HFF-Myc (cell line): ENCODE data around the gene ANO7.

Experiments
- DNase-seq: peaks from one replicate; pipeline ENCODE4 v3.0.0-alpha.2; 2011; ENCODE audit warnings: low read depth; ENCODE audit errors: extremely low read depth
- H3K4me3 ChIP-seq: replicated peaks from 2 replicates; pipeline ENCODE4 v1.5.1; 2011; ENCODE audit warnings: low read depth, mild to moderate bottlenecking, control low read depth, low read length
- TF ChIP-seq, protein P1 (sequence below): IDR thresholded peaks from 2 replicates; pipeline ENCODE4 v1.5.1; 2012; ENCODE audit warnings: mild to moderate bottlenecking, low read depth, low read length, control low read depth; ENCODE audit errors: missing control alignments

The ANO7 gene

DNA sequence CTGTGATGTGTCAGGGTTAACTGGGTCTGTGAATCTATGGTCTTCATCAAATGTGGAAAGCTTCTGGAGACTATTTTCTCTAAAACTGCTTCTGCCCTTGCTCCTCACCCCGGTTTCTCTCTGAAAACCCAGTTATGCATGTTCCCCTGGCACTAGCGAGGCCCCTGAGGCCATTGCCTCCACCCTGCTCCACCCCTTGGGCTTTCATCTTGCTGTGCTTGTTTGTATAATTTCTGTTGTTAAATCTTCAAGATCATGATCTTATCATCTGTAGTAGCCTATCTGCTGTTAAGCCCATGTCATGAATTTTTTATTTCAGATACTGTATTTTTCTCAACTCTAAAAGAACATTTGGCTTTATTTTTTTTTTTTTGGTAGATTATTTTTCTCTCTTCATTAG lies 14.9 kb upstream of the ANO7 start:
- no peak overlapping the region for H3K4me3 ChIP-seq
- no peak for DNase-seq
- TF ChIP-seq, protein P1, sequence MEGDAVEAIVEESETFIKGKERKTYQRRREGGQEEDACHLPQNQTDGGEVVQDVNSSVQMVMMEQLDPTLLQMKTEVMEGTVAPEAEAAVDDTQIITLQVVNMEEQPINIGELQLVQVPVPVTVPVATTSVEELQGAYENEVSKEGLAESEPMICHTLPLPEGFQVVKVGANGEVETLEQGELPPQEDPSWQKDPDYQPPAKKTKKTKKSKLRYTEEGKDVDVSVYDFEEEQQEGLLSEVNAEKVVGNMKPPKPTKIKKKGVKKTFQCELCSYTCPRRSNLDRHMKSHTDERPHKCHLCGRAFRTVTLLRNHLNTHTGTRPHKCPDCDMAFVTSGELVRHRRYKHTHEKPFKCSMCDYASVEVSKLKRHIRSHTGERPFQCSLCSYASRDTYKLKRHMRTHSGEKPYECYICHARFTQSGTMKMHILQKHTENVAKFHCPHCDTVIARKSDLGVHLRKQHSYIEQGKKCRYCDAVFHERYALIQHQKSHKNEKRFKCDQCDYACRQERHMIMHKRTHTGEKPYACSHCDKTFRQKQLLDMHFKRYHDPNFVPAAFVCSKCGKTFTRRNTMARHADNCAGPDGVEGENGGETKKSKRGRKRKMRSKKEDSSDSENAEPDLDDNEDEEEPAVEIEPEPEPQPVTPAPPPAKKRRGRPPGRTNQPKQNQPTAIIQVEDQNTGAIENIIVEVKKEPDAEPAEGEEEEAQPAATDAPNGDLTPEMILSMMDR: no peak

DNA sequence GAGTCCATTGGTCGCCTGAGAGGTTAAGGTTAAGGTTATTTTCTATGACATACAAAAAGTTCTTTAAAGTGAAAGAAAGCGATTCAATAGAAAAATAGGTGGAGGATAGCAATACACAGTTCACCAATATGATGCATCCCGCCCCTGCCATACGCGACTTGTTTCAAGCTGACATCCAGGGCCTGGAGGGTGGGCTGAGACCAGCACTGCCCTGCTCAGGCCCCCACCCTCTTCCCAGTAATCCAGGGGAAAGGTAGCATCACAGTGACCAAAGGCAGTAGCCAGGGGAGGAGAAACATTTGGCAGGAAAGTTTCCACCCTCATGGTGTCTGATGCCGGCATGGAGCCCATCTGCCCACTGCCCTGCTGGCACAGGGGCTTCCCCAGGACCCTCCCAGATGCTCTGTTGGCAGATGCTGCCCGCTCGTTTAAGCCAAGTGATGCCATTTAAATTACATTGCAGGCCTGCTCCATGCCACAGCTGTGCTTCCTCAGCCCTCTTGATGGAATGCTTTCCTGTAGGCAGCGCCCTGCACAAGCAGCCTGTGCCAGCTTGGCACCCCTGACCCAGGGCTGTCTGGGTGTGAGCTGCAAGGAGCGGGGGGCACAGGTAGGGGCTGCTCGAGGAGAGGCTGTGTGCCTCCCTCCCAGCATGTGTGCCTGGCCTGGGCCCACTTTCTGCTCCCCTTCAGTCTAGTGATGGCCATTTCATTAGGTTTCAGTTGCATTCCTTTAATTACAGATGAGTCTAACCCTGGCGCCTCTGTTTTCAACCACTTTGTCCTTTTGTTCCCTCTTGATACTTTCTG lies 10.7 kb upstream of the ANO7 start:
- TF ChIP-seq, protein P1: no peak
- no peak overlapping the region for H3K4me3 ChIP-seq
- no peak for DNase-seq

DNA sequence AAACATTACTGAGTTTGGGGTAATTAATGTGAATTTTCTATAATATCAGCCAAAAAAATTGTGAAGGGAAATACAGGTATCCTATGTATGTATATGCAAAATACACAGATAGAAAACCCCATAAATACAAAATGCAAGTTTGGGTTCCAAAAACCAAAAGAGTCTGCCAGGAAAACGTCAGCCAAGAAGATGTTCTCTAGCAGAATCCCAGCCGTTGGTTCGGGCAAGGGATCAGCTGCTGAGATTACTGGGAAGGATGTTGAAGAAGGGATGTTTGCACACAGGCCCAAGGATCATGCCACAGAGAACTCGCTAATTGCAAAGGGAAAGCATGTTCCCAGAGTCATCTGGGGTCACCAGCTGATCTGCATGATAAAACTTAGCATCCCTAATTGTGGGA lies 9.5 kb upstream of the ANO7 start:
- TF ChIP-seq, protein P1: no peak
- H3K4me3 ChIP-seq: no peak overlapping the region
- DNase-seq: no peak

DNA sequence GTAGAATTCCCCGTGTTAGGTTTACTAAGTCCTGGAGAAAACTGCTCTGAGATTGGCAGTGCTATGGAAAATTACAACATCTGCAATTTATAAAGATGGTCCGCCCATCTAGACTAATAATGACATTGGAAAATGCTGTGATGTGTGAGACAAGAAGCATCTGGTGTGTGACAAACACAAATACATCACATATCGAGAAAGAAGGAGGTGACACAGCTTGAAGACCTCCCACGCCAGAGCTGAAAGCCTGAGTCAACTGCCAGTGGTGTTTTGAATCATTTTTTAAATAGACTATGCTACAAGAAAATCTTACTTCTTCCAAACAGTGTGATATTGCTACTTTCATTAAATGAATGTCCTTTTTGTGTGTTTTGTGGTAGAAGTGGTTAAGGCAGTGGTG lies 8.6 kb upstream of the ANO7 start:
- no peak overlapping the region for H3K4me3 ChIP-seq
- TF ChIP-seq, protein P1: no peak
- DNase-seq: no peak

DNA sequence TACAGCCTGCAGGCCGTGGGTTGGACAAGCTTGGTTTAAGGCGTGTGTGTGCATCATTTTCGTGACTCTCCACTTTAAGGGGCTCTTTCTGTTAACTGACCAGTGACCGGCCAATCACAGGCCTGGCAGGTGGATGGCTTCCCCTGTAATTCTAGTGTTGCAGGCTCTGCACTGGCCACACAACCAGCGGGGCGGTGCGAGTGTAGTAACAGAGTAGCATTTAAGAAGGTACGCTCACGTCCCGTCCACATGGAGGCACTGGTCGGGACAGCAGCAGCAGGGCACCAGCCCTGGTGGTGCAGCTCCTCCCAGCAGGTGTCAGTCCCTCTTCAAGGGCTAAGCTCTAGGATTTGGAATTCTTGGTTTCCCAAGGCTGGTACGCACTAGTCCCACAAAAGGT lies 8.0 kb upstream of the ANO7 start:
- DNase-seq: no peak
- TF ChIP-seq, protein P1: no peak
- H3K4me3 ChIP-seq: no peak overlapping the region

DNA sequence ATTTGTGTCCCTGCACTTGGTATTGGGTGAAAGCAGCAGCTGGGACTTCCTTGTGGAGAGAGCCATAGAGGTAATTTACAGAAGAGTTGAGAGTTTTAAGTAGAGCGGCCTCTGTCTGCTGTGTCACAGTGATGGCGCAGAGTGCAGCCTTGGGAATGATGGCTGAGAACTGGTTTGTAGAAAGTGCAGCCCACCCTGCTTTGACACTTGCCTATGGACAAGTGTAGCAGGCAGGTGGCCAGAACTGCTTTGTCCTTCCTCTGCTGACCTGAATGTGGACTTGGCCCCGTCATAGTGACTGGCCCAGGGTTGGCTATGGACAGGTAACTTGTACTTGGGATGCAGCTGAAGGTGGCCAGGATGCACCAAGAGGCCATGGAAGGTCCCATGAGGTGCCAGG lies 6.4 kb upstream of the ANO7 start:
- DNase-seq: no peak
- no peak overlapping the region for H3K4me3 ChIP-seq
- TF ChIP-seq, protein P1: no peak

DNA sequence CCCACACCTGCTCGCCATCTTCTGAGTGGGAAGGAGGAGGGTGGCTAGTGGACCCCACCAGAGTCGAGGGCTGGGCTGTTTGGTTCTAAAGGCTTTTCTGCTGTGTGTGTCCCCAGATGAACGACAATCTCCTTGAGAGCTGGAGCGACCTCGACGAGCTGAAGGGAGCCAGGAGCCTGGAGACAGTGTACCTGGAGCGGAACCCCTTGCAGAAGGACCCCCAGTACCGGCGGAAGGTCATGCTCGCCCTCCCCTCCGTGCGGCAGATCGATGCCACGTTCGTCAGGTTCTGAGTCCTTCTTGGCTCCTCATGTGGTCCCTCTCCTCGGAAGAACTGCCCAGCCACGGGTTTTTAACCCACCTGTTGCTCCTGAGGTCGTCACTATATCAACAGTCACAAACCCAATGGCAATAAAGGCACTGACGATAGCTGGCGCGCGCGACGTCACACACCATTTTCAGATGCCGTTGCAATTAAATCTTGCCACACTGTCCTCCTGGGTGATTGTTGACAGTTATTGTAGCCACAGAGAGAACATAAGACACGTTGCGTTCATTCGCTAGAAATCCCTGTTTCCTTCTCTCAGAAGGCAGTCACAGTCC lies 5.8 kb upstream of the ANO7 start:
- DNase-seq: no peak
- H3K4me3 ChIP-seq: no peak overlapping the region
- TF ChIP-seq, protein P1: no peak
